Fibroblast of the conjunctiva (primary cell): ENCODE data around the gene HMGXB3.
"Not testable (repeated sequence)": the region's sequence is repeated elsewhere in the genome, so short reads cannot be mapped to it uniquely, and the experiment has no call there.

ENCODE experiments used
- DNase-seq: peaks from one replicate; pipeline ENCODE4 v3.0.0-alpha.2; 2010; ENCODE audit warnings: low read depth

HMGXB3 gene

DNA sequence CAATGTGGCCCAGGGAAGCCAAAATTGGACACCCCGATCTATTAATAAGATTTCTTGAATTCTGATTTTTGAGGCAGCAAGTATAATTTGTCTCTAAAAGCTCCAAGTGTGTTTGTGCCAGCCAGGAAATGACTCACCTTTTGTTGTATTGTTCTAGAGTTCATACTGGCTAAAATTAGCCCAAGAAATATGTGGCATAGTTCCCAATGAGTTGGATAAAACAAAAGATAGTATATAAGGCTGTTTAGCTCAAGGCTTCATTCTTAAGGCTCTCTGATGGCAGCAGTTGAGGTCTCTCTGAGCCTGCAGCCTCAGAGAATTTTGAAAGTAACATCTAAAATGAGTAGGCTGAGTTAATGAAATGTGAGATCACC lies 21.6 kb downstream of the HMGXB3 start:
- DNase-seq, result peak; percentile 52

GRCh38 chr5:150022681-150023080 lies 22.1 kb downstream of the HMGXB3 start:
- DNase-seq, result no peak

- no peak for DNase-seq
These were observed 22.6 kb downstream of the HMGXB3 start for GRCh38 chr5:150023136-150023535.

DNA sequence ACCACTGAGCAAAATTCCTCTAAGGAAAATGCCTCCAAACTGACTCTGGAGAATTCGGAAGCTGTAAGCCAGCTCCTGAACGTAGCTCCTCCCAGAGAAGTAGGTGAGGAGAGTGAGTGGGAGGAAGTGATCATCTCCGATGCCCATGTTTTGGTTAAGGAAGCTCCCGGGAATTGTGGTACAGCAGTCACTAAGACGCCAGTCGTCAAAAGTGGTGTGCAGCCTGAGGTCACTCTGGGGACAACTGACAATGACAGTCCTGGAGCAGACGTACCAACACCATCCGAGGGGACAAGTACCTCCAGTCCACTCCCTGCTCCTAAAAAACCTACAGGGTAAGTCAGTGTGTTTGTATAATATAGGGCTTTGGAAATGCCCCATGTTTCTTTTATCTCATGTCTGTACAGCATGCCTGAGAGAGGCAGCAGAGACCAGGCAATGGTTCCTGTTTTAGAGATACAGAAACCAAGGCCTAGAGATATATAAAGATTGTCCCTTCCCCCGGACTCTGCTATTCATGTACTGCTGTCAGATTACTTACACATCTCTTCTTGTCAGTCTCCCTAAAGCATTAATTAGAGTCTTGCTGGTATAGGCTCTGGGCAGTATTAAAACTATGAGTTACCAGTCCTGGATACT lies 23.9 kb downstream of the HMGXB3 start:
- no peak for DNase-seq

DNA sequence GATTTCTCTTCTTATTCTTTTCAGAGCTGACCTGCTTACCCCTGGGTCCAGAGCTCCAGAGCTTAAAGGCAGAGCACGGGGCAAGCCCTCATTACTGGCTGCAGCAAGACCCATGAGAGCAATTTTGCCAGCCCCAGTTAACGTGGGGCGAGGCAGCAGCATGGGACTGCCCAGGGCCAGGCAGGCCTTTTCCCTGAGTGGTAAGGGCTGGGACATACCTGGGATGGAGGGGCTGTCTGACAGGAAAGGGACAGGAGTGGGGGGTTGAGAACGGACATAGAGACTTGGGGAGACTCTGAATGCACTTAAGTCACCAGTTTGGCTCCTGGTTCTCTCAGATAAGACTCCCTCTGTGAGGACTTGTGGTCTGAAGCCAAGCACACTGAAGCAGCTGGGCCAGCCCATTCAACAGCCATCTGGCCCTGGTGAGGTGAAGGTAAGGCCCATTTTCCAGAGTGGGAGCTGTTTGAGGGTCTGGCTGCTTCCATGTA lies 26.2 kb downstream of the HMGXB3 start:
- no peak for DNase-seq

DNA sequence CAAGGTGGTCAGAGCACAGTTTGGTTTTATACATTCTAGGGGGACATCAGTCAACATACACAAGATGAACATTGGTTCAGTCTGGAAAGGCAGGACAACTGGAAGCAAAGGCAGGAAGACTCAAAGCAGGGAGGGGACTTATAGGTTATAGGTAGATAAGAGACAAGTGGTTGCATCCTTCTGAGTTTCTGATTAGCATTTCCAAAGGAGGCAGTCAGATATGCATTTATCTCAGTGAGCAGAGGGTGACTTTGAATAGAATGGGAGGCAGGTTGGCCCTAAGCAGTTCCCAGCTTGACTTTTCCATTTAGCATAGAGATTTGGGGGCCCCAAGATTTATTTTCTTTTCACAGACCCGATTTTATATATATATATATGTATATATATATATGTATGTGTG lies 27.5 kb downstream of the HMGXB3 start:
- not testable (repeated sequence) for DNase-seq

GRCh38 chr5:150033334-150033733 lies 32.8 kb downstream of the HMGXB3 start:
- no peak for DNase-seq

DNA sequence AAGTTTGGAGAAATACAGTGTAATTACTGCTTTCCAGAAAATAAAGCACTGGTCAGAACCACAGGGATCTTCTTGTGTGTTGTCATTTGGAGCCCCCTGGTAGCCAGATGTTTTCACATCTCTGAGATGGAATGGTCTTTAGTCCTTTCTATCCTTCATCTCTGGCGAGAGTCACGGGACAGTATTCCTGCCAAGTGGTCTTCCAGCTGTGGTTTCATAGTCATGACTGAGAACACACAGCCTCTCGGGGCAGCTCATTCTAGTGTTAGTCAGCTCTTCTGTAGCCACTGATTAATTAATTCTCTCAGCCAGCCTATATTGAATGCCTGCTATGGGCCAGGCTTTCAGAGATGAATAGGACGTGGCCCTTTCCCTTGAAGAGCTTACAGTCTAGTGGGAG lies 34.1 kb downstream of the HMGXB3 start:
- DNase-seq, result peak; percentile 63

GRCh38 chr5:150035139-150035895 lies 34.8 kb downstream of the HMGXB3 start:
- DNase-seq, result no peak

DNA sequence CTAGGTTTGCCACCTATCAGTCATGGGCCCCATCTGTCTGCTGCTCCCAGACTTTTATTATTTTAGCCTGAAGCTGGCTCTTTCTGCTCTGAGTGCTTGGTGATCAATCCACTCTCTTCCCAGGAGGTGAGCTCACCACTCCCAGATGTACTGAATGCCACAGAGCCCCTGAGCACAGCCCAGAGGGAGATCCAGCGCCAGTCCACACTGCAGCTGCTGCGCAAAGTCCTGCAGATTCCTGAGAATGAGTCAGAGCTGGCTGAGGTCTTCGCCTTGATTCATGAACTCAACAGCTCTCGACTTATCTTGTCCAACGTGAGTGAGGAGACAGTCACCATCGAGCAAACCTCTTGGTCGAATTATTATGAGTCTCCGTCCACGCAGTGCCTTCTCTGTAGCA lies 36.0 kb downstream of the HMGXB3 start:
- peak; percentile 77 for DNase-seq

GRCh38 chr5:150038547-150038946 lies 38.0 kb downstream of the HMGXB3 start:
- no peak for DNase-seq

DNA sequence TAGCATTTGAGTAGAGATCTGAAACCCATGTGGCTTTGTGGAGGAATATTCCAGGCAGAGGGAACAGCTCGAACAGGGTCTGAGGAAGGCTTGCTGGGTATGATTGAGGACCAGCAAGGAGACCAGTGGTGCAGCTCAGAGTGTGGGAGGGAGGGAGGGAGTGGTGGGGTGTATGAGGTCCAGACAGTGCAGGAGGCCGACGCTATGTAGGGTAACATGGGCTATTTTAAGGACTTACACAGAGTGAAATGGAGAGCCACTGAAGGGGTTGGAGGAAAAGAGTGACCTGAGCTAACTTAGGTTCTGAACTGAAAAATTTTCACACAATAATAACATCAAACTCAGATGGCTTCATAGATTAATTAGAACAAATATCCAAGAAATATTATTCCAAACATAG lies 41.9 kb downstream of the HMGXB3 start:
- no peak for DNase-seq

GRCh38 chr5:150043657-150044328 lies 43.3 kb downstream of the HMGXB3 start:
- DNase-seq, result no peak

GRCh38 chr5:150044329-150044681 lies 43.8 kb downstream of the HMGXB3 start:
- no peak for DNase-seq

GRCh38 chr5:150044712-150045111 lies 44.2 kb downstream of the HMGXB3 start:
- no peak for DNase-seq

- DNase-seq, result no peak
These were observed 45.0 kb downstream of the HMGXB3 start for GRCh38 chr5:150045549-150045948.

DNA sequence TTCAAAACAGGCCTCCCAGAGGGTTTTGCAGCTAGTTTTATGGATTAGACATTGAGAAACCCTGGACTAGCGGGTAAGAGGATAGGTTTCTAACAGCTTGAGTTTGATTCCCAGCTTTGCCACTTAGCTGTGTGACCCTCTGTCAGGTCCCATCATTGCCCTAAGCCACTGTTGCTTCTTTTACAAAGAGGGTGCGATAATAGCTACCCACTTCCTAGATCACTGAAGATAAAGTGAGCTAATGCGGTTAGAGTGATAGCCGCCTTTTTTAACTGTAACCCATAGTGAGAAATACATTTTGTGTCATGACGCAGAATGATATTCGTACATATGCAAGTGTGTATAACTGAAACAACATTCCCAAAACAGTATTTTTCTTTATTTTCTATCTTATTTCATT lies 45.5 kb downstream of the HMGXB3 start:
- no peak for DNase-seq

DNA sequence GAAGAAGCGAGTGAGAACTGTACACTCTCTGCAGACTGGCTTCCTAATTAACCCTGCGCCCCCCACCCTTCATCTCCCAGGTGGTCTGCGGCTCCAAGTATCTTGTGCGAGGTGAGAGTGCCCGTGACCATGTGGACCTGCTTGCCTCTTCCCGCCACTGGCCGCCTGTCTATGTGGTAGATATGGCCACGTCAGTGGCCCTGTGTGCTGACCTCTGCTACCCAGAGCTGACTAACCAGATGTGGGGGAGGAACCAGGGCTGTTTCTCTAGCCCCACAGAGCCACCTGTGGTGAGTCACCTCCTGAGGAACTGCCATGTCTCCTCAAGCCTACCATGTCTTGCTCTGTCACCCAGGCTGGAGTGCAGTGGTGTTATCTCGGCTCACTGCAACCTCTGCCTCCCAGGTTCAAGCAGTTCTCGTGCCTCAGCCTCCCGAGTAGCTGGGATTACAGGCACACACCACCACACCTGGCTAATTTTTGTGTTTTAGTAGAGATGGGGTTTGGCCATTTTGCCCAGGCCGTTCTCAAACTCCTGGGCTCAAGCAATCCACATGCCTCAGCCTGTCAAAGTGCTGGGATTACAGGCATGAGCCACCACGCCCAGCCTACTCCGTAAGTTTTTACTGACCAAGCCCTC lies 49.8 kb downstream of the HMGXB3 start:
- not testable (repeated sequence) for DNase-seq

DNA sequence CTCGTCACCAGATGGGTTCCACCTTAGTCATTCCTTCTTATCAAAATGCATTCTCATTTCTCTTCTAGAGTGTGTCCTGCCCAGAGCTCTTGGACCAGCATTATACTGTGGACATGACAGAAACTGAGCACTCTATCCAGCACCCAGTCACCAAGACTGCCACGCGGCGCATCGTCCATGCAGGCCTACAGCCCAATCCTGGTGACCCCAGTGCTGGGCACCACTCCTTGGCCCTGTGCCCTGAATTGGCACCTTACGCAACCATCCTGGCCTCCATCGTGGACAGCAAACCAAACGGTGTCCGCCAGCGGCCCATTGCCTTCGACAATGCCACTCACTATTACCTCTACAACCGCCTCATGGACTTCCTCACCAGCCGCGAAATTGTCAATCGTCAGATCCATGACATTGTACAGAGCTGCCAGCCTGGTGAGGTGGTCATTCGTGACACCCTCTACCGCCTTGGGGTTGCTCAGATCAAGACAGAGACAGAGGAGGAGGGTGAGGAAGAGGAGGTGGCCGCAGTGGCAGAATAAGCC lies 51.2 kb downstream of the HMGXB3 start:
- DNase-seq, result no peak

DNA sequence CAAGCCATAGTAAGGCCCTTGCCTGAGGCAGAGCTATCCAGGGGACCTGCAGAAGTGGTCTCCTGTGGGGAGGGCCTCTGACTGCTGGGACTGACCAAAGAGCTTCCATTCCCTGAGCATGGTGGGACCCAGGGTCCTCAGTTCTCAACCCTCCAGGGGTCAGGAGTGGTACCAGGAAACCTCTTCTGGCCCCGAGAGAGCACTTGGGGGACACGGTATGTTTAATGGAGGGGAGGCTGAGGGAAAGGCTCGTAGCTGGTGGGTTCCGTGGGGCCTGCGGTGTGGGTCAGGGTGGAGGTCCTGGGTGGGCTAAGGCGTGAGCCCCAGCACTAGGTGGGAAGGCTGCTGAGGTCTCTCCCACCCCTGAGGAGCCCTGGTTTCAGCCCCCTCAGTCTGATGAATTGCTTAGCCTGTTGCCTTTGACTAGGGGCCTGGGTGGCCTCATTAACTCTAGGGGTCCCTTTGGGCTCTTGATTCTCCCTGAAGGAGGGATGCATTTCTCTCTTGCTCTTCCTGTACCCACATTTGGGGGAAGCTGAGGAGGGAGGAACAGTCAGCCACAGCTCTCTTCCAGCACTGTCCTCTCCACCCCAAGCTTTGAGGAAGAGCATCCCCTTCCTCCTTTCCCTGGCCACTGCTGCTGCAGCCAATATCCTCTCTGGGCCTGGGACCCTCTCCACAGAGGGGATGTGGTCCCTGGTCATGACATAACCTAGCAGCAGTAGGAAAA lies 51.9 kb downstream of the HMGXB3 start:
- DNase-seq, result no peak

DNA sequence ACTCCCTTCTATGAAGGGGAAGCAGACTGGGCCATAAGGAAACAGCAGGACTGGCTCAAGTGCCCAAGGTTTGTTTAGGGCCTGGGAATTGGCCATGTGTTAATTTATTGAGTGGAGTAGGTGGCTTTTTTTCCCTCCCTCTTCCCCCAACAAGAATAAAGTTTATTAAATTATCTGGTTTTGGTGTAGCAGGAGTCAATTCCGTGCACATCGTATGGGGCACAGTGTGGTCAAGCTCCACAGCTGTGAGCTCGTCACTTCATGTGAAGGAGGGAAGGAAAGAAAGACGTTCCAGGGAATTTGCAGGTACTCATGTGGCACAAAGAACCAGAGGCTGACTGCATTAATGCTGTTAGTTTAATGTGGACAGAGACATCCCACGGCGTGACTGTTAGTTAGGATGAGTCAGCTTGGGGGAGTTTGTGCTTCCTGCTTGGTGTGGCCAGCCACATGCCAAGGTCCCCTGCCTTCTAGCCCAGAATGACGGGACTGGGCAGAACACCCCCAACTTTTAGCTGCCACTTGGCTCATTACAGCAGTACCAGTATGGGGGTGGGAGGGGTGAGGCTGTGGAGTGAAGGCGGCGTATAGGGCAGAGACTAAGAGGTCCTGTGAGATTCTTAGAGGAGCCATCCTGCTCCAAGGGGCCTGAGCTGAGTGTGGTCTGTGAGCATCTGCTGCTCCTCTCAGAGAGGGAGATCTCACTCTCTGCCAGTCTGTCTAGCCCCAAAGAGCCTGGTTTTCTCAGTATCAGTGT lies 52.6 kb downstream of the HMGXB3 start:
- DNase-seq, result no peak
